ENCODE measurements around the gene MARF1.

DNA sequence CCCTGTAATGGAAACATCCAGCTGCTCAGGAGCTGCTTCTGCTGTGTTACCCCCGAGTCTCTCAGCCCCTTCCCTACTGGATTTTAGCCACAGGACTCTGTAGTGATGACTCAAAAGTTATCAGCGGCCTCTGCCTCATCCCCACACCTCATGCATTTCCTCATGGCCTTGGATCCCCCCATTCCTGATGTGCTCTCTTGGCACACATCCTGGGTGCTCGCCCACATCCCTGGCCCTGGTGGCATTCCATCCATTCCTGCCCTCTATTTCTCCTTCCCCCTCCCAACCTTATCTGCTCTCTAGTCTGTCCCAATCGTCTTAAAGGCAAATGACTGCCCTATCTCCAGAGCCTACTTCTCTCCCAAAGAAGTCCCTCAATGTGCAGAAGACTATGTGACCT, 24.6 kb downstream of the MARF1 start:
- no peak for TF ChIP-seq EP300 (IDR thresholded peaks at IDR 0.05)
- TF ChIP-seq, protein P1, sequence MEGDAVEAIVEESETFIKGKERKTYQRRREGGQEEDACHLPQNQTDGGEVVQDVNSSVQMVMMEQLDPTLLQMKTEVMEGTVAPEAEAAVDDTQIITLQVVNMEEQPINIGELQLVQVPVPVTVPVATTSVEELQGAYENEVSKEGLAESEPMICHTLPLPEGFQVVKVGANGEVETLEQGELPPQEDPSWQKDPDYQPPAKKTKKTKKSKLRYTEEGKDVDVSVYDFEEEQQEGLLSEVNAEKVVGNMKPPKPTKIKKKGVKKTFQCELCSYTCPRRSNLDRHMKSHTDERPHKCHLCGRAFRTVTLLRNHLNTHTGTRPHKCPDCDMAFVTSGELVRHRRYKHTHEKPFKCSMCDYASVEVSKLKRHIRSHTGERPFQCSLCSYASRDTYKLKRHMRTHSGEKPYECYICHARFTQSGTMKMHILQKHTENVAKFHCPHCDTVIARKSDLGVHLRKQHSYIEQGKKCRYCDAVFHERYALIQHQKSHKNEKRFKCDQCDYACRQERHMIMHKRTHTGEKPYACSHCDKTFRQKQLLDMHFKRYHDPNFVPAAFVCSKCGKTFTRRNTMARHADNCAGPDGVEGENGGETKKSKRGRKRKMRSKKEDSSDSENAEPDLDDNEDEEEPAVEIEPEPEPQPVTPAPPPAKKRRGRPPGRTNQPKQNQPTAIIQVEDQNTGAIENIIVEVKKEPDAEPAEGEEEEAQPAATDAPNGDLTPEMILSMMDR (IDR thresholded peaks at IDR 0.05) = no peak

All from upper lobe of left lung (tissue), 4 donors.